ENCODE measurements around the gene SIX1.

GRCh38 chr14:60661721-60662120, 12.4 kb upstream of the SIX1 start:
- TF ChIP-seq CTCF (IDR thresholded peaks at IDR 0.05) (no peak), POLR2AphosphoS5 (IDR thresholded peaks at IDR 0.05; ENCODE audit: low read depth, low read length) (no peak), REST (IDR thresholded peaks at IDR 0.05; ENCODE audit: insufficient read depth in 1 of 2, low read depth in 2 of 2, low read length in 1 of 2) (no peak)
